ENCODE measurements around the gene PTER.

- TF ChIP-seq MAX (IDR thresholded peaks at IDR 0.05; ENCODE audit: low read depth, low read length), result no peak
- TF ChIP-seq CTCF (IDR thresholded peaks at IDR 0.05; ENCODE audit: low read depth, low read length), result no peak
- no peak for TF ChIP-seq POLR2A (IDR thresholded peaks at IDR 0.05; ENCODE audit: extremely low read depth, insufficient read length)
Observed at GRCh38 chr10:16559236-16559773, 122.5 kb downstream of the PTER start.

All from NB4 (cell line).